Esophagus squamous epithelium (tissue), 4 donors: ENCODE data around the gene COA8.

Experiments used
- CTCF ChIP-seq, 6 experiments: fragments of 450-650 bp in 4 of 6; fragments of 200-600 bp in 2 of 6; sonication (generic) in 2 of 6; IDR thresholded peaks; one replicate each; pipeline ENCODE4 v1.5.1; 2016 to 2019; ENCODE audit warnings: antibody characterized with exemption in 6 of 6, mild to moderate bottlenecking in 4 of 6, moderate library complexity in 4 of 6
- POLR2A ChIP-seq, 4 donors: fragments of 450-650 bp; IDR thresholded peaks; one replicate each; pipeline ENCODE4 v1.6.1; 2017; ENCODE audit warnings: antibody characterized with exemption in 4 of 4, mild to moderate bottlenecking in 4 of 4, moderate library complexity in 3 of 4

DNA sequence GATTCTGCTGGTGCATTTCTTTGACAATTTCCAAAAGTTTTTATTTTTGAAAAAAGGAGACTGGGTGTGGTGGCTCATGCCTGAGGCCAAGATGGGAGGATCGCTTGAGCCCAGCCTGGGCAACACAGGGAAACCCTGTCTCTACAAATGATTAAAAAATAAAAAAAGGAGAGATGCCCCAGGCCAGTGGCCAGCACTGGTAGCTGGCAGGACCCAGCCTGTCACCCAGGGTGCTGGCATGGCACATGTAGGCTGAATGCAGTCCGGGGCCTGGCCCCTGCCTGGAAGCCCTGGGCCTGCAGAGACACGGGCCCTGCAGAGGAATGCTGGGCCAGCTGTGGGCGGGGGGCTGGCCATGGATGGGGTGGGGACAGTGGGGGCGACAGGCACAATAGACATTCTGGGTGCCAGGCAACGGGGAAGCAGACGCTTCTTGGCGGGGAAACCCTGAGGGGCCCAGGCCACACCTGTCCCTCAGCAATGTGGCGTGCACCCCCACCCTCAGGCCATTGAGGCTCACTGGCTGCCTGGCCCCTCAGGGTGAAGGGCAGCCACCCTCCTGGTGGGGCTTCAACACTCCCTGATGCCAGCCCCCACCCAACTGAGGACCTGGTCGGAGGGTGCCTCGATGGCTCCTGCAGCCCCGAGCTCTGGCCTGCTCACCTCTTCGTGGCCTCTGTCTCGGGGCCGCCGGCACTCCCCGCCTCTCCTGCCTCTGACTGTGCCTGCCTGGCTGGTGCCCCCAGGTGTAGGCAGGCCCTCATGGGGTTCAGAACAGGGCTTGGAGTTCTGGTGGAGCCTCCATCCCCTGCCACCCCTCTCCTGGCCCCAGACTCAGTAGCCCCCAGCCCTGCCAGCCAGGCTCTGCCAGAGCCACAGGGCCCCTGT lies 21.7 kb upstream of the COA8 start:
- TF ChIP-seq POLR2A (IDR thresholded peaks at IDR 0.05) (no peak), CTCF (IDR thresholded peaks at IDR 0.05) (no peak)
